ENCODE measurements around the gene NTMT2. TPM values are rescaled to one million over a fixed set of nuclear protein-coding genes. Genes with fewer than 3 reads are reported as not detected.
"Not testable (repeated sequence)": the region's sequence is repeated elsewhere in the genome, so short reads cannot be mapped to it uniquely, and the experiment has no call there.

The NTMT2 gene
- total RNA-seq, 1 donor from 2014 or later, result 0.41 TPM

GRCh38 chr1:170155055-170155454 is 9.3 kb downstream of the NTMT2 start:
- DNase-seq (ENCODE audit: low spot score in 2 of 2), result no peak
- FAIRE-seq, result no peak

GRCh38 chr1:170156594-170156993 is 10.8 kb downstream of the NTMT2 start:
- no peak for DNase-seq (ENCODE audit: low spot score in 2 of 2)
- no peak for FAIRE-seq

GRCh38 chr1:170157820-170158219 is 12.1 kb downstream of the NTMT2 start:
- DNase-seq (ENCODE audit: low spot score in 2 of 2) (no peak), FAIRE-seq (no peak)

- DNase-seq (ENCODE audit: low spot score in 2 of 2) (peak in 1 of 2 donors; percentile 6), FAIRE-seq (no peak)
Observed at GRCh38 chr1:170162459-170163246, 16.9 kb downstream of the NTMT2 start.

- FAIRE-seq, result no peak
- DNase-seq (ENCODE audit: low spot score in 2 of 2), result no peak
Observed at GRCh38 chr1:170164103-170164763, 18.5 kb downstream of the NTMT2 start.

DNA sequence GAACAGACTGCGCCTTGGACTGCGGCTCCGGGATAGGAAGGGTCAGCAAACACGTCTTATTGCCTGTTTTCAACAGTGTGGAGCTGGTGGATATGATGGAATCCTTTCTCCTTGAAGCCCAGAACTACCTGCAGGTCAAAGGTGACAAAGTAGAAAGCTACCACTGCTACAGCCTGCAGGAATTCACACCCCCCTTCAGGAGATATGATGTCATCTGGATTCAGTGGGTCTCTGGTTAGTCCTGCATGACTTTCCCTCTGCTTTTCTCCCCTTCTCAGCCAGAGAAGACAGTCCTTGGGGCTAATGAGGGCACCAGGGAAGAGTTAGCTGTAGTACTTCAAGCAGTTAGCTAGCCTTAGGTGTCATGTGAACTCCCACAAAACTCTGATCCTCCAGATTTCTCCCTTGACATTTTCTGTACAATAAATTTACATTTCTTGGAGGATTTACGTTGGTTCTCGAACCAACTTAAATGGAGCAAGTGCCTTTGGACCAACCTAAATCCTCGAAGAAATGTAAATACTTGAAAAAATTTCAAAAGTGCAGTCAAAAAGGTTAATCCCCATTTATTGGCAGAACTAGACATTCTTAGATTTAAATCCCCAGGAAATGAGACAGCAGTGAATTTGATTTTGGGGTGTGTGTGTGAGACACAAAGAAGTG is 20.9 kb downstream of the NTMT2 start:
- DNase-seq (ENCODE audit: low spot score in 2 of 2) (no peak), FAIRE-seq (no peak)

GRCh38 chr1:170168265-170168664 is 22.5 kb downstream of the NTMT2 start:
- no peak for DNase-seq (ENCODE audit: low spot score in 2 of 2)
- FAIRE-seq, result no peak

- DNase-seq (ENCODE audit: low spot score in 2 of 2); FAIRE-seq: not testable (repeated sequence)
Observed at GRCh38 chr1:170170513-170170912, 24.8 kb downstream of the NTMT2 start.

DNA sequence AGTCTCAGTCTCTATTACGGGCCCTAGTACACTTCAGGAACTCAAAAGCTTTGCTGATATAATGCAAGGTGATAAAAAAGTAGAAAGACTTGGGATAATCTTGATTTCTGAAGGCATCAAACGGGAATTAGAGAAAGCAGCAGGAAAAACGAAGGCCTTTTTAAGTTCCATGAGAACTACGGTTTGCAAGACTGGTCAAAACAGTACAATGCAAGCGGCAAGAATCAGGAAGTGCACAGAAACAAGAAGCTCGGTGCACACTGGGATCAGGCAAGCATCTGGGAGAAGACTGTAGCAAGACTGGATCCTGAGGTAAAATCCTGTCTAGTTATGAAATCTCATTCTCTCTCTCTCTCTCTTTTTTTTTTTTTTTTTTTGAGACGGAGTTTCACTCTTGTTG is 28.6 kb downstream of the NTMT2 start:
- DNase-seq (ENCODE audit: low spot score in 2 of 2), result no peak
- no peak for FAIRE-seq

DNA sequence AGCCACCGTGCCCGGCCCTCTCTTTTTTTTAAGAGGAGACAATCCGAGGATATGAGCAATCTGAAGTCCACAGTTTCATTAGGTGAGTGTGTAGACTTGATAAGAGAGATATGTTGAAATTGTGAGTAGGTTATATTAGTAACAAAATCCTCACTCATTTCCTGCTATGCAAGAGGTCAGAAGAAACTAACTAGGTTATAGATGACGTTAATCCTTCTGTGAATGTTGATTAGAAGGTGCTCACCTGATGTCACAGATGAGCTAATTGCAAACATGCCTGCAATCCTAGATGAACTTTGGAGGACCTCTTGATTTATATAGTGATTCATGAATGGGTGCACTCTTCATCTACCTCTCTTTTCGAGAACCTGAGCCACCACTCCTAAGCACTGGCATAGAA is 29.3 kb downstream of the NTMT2 start:
- no peak for DNase-seq (ENCODE audit: low spot score in 2 of 2)
- FAIRE-seq, result no peak

- FAIRE-seq (no peak), DNase-seq (ENCODE audit: low spot score in 2 of 2) (no peak)
Observed at GRCh38 chr1:170175484-170175883, 29.7 kb downstream of the NTMT2 start.

DNA sequence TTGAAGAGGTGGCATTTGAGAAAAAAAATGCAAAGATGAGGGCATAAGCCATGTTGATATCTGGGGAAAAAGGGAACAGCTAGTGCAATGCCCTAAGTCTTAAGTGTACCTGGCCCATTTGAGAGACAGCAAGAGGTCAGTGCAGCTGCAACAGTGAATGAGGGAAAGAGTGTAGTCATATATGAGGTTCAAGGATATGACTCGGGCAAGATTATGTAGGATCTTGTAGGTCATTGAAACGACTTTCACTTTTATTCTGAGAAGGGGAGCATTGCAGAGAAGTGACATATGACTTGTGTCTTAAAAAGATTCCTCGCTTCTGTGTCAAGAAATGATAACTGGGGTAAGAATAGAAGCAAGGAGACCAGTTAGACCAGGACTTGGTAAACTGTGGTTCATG is 31.0 kb downstream of the NTMT2 start:
- no peak for DNase-seq (ENCODE audit: low spot score in 2 of 2)
- no peak for FAIRE-seq

- DNase-seq (ENCODE audit: low spot score in 2 of 2) (no peak), FAIRE-seq (no peak)
Observed at GRCh38 chr1:170182442-170182841, 36.7 kb downstream of the NTMT2 start.

- FAIRE-seq, result no peak
- no peak for DNase-seq (ENCODE audit: low spot score in 2 of 2)
Observed at GRCh38 chr1:170192546-170192945, 46.8 kb downstream of the NTMT2 start.

DNA sequence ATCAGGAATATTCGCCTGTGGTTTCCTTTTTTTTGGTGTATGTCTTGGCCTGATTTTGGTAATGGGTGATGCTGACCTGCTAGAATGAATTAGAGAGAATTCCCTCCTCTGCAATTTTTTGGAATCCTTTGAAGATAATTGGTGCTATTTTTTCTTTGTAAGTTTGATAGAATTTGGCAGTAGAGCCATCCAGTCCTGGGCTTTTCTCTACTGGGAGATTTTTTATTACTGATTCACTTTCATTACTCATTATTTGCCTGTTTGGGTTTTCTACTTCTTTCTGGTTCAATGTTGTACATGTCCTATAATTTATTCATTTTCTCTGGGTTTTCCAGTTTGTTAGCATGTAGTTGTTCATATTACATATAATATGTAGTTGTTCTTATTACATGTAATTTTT is 48.7 kb downstream of the NTMT2 start:
- DNase-seq (ENCODE audit: low spot score in 2 of 2) (no peak), FAIRE-seq (no peak)

- no peak for DNase-seq (ENCODE audit: low spot score in 2 of 2)
- FAIRE-seq, result no peak
Observed at GRCh38 chr1:170196490-170197236, 50.9 kb downstream of the NTMT2 start.

GRCh38 chr1:170198090-170198489 is 52.3 kb downstream of the NTMT2 start:
- no peak for FAIRE-seq
- DNase-seq (ENCODE audit: low spot score in 2 of 2), result no peak

DNA sequence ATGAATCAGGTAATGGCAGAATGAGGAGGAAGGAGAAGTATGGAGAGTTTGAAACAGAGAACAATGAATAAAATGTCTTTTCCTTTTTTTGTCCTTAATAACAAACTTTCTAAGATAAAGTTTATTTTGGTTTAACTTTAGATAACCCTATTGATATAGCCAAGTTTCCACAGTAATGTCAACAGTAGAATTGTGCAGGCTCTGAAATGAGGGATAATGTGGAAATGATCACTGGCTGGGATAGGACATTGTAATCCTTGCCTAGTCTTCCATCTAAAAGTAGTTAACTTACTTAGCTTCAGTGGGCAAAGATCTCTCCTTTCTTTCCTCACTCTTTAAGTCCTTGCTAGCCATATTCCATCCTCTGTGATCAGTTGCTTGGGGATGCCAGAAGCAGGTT is 52.8 kb downstream of the NTMT2 start:
- FAIRE-seq, result no peak
- no peak for DNase-seq (ENCODE audit: low spot score in 2 of 2)

DNA sequence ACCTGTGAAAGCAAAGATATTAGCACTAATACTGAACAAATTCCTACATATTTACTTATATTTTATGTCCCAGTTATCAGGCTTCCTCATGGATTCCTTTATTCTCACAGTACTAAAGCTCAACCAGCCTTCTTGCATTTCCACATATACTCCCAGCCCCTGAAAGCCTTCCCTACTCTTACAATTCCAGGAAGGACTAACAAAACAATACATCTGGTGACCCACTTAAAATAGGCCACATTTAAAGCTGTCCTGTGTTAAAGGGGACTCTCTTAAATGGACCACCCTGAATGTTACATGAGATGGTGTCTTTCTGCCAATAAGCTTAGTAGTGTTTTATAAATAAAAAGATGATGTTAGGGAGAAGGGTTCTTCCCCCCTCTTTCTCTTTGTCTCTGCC is 54.4 kb downstream of the NTMT2 start:
- no peak for FAIRE-seq
- no peak for DNase-seq (ENCODE audit: low spot score in 2 of 2)

GRCh38 chr1:170200621-170201397 is 55.0 kb downstream of the NTMT2 start:
- DNase-seq (ENCODE audit: low spot score in 2 of 2), result peak in 1 of 2 donors; percentile 4
- FAIRE-seq, result no peak

All from frontal cortex (tissue), 4 donors.